ENCODE measurements around the gene TMEM202.
"Not testable (repeated sequence)": the region's sequence is repeated elsewhere in the genome, so short reads cannot be mapped to it uniquely, and the experiment has no call there.

Gene TMEM202

GRCh38 chr15:72397796-72398588, at the start of gene TMEM202:
TSS of gene TMEM202 (plus strand) at chr15:72398305. CDS start at chr15:72398327, 22 bp downstream.
- no peak for DNase-seq

GRCh38 chr15:72353266-72353665, 44.8 kb upstream of the TMEM202 start:
- DNase-seq = no peak

- no peak for DNase-seq
Measured at GRCh38 chr15:72354496-72354895, 43.6 kb upstream of the TMEM202 start.

GRCh38 chr15:72358121-72358520, 40.0 kb upstream of the TMEM202 start:
- no peak for DNase-seq

- no peak for DNase-seq
Measured at GRCh38 chr15:72358650-72359171, 39.4 kb upstream of the TMEM202 start.

- DNase-seq = no peak
Measured at GRCh38 chr15:72361176-72361575, 36.9 kb upstream of the TMEM202 start.

- DNase-seq = no peak
Measured at GRCh38 chr15:72365844-72366243, 32.3 kb upstream of the TMEM202 start.

- DNase-seq = no peak
Measured at GRCh38 chr15:72368325-72368724, 29.8 kb upstream of the TMEM202 start.

- DNase-seq = no peak
Measured at GRCh38 chr15:72368899-72369298, 29.2 kb upstream of the TMEM202 start.

GRCh38 chr15:72369964-72370363, 28.1 kb upstream of the TMEM202 start:
- no peak for DNase-seq

- DNase-seq = no peak
Measured at GRCh38 chr15:72372361-72372760, 25.7 kb upstream of the TMEM202 start.

GRCh38 chr15:72375501-72375845, 22.6 kb upstream of the TMEM202 start:
- DNase-seq = no peak

- peak; percentile 97 for DNase-seq
Measured at GRCh38 chr15:72375846-72376581, 22.1 kb upstream of the TMEM202 start, which contains the start of gene HEXA. TSS of gene HEXA (minus strand) at chr15:72376014. CDS start at chr15:72375972, 42 bp downstream.

- no peak for DNase-seq
Measured at GRCh38 chr15:72377331-72377730, 20.8 kb upstream of the TMEM202 start.

- not testable (repeated sequence) for DNase-seq
Measured at GRCh38 chr15:72379106-72379505, 19.0 kb upstream of the TMEM202 start.

- DNase-seq = no peak
Measured at GRCh38 chr15:72379856-72380430, 18.2 kb upstream of the TMEM202 start.

GRCh38 chr15:72380743-72381142, 17.4 kb upstream of the TMEM202 start:
- DNase-seq = no peak

GRCh38 chr15:72382146-72382545, 16.0 kb upstream of the TMEM202 start:
- DNase-seq = no peak

GRCh38 chr15:72387741-72388140, 10.4 kb upstream of the TMEM202 start:
- DNase-seq = no peak

- DNase-seq = no peak
Measured at GRCh38 chr15:72389231-72389630, 8.9 kb upstream of the TMEM202 start.

GRCh38 chr15:72396331-72396730, 1.8 kb upstream of the TMEM202 start:
- DNase-seq = not testable (repeated sequence)

- no peak for DNase-seq
Measured at GRCh38 chr15:72398648-72399047, 543 bp downstream of the TMEM202 start.

- no peak for DNase-seq
Measured at GRCh38 chr15:72402726-72403125, 4.6 kb downstream of the TMEM202 start.

GRCh38 chr15:72404356-72404755, 6.3 kb downstream of the TMEM202 start:
- no peak for DNase-seq
